Embryonic facial prominence (tissue), 1 donor: ENCODE data around the gene WDR33.

Experiments
- DNase-seq: peaks from one replicate; pipeline ENCODE4 v3.0.0-alpha.2; 2016; ENCODE audit errors: extremely low spot score

WDR33 gene

GRCh38 chr2:127695491-127696472 is 115.2 kb downstream of the WDR33 start:
- DNase-seq, result no peak

- no peak for DNase-seq
Measured at GRCh38 chr2:127694986-127695385, 116.0 kb downstream of the WDR33 start.

DNA sequence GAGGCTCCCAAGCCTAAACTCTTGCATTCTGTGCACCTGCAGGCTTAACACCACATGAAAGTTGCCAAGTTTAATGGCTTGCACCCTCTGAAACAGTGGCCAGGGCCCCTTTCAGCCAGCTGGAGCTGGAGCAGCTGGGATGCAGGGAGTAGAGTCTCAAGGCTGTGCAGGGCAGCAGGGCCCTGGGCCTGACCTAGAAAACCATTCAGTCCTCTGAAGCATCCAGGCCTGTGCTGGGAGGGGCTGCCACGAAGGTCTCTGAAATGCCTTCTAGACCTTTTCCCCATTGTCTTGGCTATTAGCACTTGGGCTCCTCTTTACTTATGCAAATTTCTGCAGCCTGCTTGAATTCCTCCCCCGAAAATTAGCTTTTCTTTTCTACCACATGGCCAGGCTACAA is 120.3 kb downstream of the WDR33 start:
- no peak for DNase-seq

GRCh38 chr2:127688405-127688804 is 122.6 kb downstream of the WDR33 start:
- no peak for DNase-seq

- no peak for DNase-seq
Measured at GRCh38 chr2:127685410-127686080, 125.4 kb downstream of the WDR33 start.

GRCh38 chr2:127683757-127684156 is 127.2 kb downstream of the WDR33 start:
- DNase-seq, result no peak

DNA sequence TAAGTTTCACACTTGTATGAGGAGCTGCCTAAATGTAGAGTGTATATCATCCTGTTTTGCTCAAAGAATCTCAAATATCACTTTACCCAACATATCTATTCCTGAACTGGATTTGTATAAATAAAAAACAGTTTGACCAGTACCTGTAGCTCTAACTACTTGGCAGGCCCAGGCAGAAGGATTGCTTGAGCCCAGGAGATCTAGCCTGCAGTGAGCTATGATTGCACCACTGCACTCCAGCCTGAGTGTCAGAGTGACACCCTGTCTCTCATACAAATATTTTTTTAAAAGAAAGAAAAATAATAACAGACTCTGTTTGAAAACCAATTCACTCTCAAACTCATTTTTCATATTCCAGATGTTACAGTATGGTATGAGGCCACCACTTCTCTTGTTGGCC is 127.9 kb downstream of the WDR33 start:
- DNase-seq, result no peak

DNA sequence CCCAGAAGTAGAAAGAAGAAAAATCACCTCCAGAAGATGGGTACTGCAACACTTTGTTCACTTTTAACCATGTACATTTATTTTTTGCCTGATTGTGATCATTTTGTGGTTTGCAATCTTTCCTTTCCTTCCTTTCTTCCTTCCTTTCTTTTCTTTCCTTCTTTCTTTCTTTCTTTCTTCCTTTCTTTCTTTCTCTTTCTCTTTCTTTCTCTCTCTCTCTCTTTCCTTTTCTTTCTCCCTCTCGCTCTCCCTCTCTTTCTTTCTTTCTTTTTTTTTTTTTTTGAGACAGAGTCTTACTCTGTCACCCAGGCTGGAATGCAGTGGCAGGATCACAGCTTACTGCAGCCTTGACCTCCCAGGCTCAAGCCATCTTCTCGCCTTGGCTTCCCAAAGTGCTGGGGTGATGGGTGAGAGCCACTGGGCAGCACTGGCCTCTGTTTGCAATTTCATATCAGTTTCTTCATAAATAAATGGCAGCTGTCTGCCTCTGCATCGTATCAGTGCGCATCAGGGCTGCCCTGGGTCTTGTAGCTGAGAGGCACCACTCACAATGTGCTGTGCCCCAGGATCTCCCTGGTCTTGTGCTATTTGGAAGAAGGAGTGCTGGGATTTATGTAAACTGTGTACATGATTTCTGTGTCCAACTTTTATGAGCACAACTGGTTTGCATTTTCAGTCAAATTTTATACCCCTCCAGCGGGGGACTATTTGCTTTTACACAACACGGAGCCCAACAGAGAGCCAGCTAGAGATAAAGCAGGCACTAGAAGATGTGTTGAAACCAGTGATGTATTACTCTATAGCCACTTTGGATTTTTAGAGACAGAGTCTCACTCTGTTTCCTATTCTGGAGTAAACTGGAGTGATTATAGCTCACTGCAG is 128.8 kb downstream of the WDR33 start:
- DNase-seq, result no peak

GRCh38 chr2:127681288-127681804 is 129.6 kb downstream of the WDR33 start:
- DNase-seq, result no peak

DNA sequence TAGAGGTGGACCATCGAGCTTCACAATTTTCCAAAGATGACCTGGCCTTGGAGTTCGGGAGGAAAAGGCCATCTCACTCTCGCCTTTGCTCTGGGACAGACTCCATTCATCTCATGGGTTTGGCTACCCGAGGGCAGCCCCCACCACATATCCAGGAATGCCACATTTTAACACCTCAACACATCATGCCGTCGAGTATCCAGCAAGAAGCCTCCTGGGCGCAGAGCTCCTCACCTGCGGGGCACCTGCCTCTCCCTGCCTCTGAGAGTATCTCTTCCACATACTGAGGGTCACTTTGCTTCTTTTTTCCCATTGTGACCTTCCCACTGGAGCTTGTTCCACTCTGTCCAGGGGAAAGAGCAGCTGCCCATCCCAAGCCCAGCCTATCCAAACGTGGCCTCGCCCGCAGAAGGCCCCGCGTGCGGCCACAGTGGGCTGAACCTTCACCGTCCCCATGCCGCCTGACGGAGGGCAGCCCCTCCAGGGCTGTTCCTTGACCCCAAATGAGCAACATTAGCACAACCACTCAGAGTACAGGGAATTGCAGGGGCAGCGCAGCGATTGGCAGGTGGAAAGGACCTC is 130.2 kb downstream of the WDR33 start:
- DNase-seq, result no peak

- no peak for DNase-seq
Measured at GRCh38 chr2:127679680-127680361, 131.2 kb downstream of the WDR33 start.

GRCh38 chr2:127678991-127679390 is 132.0 kb downstream of the WDR33 start:
- DNase-seq, result no peak

- DNase-seq, result no peak
Measured at GRCh38 chr2:127678531-127678930, 132.4 kb downstream of the WDR33 start.

DNA sequence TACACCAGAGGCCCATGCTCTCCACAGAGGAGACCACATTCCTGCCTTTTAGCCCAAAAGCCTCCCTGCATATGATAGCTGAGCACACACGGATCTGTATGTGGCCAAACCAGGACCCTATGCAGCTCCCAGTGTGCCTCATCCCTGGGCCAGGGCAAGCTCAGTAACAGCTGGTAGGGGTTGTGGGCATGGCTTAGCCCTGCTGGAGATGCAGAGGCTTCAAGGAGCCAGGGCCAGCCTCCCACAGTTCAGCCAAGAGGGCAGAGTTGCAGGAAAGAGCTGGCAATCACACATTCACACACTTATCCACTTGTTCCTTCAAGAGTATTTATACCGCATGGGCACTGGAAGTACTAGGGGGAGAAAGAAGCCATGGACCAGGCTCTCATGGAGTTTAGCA is 134.1 kb downstream of the WDR33 start:
- no peak for DNase-seq

- no peak for DNase-seq
Measured at GRCh38 chr2:127675331-127676261, 135.4 kb downstream of the WDR33 start, which contains the start of gene LIMS2. Gene LIMS2 (minus strand): TSS chr2:127675530. CDS start chr2:127675024, 506 bp downstream.

- no peak for DNase-seq
Measured at GRCh38 chr2:127674241-127675209, 136.4 kb downstream of the WDR33 start.

GRCh38 chr2:127673291-127674069 is 137.5 kb downstream of the WDR33 start:
- no peak for DNase-seq
